Epithelial cell of proximal tubule (primary cell): Measurements from ENCODE around the gene PPP2R5E. TPM values are rescaled to one million over a fixed set of nuclear protein-coding genes. Genes with fewer than 3 reads are reported as not detected.

ENCODE experiments used
- DNase-seq: peaks from one replicate; pipeline ENCODE4 v3.0.0-alpha.2; 2011; ENCODE audit warnings: low read depth
- H3K4me3 ChIP-seq: 2 replicates; pipeline ENCODE4 v1.5.1; 2011; ENCODE audit warnings: low read depth, mild to moderate bottlenecking, low read length
- total RNA-seq: library from RNA; depleted of rRNA; stranded (reverse); fragments of >200 nt; gene quantifications from 2 replicates; pipeline ENCODE4 v1.2.3, GENCODE V29; 2015
- TF ChIP-seq, protein P1 (sequence below): conservative IDR thresholded peaks from 2 replicates; pipeline ENCODE4 v1.5.1; 2012; ENCODE audit warnings: low read depth, mild to moderate bottlenecking, low read length

The PPP2R5E gene
- total RNA-seq, 1 donor from 2014 or later, result 13.3 TPM

DNA sequence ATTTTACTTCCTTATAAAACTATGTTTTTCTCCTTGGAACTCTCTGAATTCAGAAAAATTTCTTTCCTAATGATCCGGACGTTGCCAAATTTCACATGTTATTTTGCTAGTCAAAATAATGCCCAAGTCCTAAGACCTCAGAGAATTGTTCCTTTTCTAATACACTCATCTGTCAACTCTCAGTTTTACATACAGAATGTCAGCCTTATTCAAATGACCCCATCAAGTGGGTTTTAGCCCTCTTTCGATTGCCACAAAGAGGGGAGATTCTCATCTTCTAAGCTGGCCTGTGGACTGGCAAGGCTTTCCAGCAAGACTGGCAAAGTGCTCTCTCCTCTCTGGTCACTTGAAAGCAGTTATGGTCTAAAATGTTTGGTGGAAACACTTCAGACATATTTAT is 125.2 kb downstream of the PPP2R5E start:
- TF ChIP-seq, protein P1, sequence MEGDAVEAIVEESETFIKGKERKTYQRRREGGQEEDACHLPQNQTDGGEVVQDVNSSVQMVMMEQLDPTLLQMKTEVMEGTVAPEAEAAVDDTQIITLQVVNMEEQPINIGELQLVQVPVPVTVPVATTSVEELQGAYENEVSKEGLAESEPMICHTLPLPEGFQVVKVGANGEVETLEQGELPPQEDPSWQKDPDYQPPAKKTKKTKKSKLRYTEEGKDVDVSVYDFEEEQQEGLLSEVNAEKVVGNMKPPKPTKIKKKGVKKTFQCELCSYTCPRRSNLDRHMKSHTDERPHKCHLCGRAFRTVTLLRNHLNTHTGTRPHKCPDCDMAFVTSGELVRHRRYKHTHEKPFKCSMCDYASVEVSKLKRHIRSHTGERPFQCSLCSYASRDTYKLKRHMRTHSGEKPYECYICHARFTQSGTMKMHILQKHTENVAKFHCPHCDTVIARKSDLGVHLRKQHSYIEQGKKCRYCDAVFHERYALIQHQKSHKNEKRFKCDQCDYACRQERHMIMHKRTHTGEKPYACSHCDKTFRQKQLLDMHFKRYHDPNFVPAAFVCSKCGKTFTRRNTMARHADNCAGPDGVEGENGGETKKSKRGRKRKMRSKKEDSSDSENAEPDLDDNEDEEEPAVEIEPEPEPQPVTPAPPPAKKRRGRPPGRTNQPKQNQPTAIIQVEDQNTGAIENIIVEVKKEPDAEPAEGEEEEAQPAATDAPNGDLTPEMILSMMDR, result no peak
- no peak for DNase-seq
- H3K4me3 ChIP-seq, result no peak overlapping the region

DNA sequence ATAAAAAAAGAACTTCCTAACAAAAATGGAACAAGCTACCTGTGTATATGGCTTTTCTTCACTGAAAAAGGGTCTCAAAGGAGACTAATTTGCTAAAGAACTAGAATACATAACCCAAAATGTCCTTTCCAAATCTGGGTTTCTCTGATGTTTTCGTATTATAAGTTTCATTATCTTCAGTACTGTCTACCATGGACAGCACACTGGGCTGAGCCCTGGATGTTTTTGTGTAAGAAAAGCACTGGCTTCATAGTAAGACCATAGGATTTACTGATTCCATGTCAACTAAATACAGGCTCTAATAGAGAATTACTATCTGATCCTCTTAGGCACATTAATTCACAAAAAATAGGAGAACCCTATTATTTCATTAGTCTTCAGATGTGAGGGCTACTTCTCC is 130.2 kb downstream of the PPP2R5E start:
- TF ChIP-seq, protein P1, result no peak
- no peak for DNase-seq
- no peak overlapping the region for H3K4me3 ChIP-seq

DNA sequence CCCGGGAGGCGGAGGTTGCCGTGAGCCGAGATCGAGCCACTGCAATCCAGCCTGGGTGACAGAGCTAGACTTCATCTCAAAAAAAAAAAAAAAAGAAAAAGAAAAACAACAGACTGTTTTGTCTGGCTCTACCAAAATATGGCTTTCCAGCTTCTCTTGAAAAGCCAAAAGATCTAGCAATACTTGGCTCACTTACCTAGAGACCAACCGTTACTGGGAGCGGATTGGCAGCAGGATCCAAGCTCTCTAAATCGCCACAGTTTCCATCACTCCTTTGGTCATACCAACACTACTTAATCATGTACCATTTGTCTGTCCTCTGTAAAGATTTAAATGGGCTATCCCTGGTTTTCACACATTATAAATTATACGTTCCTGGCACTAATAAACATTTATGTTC is 136.8 kb downstream of the PPP2R5E start:
- H3K4me3 ChIP-seq, result no peak overlapping the region
- no peak for DNase-seq
- TF ChIP-seq, protein P1, result no peak

DNA sequence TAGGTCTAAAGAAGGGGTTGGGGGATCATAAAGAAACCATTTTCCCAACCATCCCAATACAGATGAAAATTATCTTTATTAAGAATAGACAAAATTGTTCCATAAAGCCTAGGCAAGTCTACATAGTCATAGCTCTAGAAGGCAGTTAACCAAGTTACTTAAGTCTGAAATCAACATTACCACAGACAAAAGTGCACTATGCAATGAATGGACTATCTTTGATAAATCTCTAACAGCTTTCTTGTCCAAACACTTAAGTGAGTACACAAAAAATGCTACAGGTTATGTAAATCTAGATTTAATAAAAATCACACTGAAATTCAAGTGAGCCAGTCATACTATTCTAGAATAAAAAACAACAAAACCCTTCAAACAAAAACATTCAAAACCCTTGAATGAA is 137.5 kb downstream of the PPP2R5E start:
- no peak overlapping the region for H3K4me3 ChIP-seq
- DNase-seq, result no peak
- TF ChIP-seq, protein P1, result no peak

DNA sequence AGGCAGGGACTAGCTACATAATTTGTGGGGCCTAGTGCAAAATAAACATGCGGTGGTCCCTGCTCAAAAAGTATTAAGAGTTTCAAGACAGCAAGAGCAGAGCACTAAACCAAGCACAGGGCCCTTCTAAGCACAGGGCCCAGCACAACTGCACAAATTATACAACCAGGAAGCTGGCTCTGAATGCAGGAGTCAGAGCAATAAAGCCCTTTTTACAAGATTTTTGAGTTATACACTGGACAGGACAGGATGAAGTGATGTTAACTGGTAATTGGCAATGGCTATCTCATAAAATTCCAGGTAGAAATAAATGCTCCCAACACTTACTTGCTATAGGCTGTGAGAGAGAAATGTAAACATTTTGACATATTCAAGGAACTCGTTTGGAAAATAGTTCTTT is 138.3 kb downstream of the PPP2R5E start:
- no peak overlapping the region for H3K4me3 ChIP-seq
- no peak for DNase-seq
- TF ChIP-seq, protein P1, result no peak

DNA sequence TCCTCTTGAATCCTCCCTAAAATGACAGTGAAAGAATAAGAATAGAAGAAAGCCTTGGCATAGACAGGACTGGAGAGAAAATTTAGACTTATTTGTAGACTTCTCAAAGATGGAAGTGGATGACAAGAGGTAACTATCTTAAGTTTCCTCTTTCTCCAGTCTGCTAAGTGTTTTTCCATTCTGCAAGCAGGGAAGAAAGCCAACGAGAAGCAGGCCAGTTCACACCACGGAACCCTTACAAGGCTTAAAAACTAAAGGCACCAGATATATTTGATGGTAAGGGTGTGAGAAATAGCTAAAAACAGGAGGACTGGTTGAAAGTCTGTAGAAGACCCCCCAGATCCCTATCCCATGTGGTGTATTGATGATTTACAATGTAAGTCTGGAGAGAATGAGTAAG is 141.5 kb downstream of the PPP2R5E start:
- no peak for DNase-seq
- TF ChIP-seq, protein P1, result no peak
- H3K4me3 ChIP-seq, result no peak overlapping the region

DNA sequence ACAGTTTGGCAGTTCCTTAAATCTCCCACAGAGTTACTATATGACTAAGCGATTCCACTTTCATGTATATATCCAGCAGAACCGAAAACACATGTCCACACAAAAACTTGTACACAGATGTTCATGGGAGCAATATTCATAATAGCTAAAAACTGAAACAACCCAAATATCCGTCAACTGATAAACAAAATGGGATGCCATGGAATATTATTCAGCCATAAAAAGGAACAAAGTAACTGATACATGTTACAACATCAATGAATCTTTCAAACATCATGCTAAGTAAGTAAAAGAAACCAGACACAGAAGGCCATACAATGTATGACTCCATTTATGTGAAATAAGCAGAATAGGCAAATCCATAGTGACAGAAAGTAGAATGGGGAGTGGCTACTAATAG is 144.2 kb downstream of the PPP2R5E start:
- TF ChIP-seq, protein P1, result no peak
- no peak overlapping the region for H3K4me3 ChIP-seq
- DNase-seq, result no peak
